Gastroesophageal sphincter (tissue), 4 donors: ENCODE data around the gene TCF12. TPM values are rescaled to one million over a fixed set of nuclear protein-coding genes. Genes with fewer than 3 reads are reported as not detected.

ENCODE experiments used
- ATAC-seq: fragments of 150-250 bp; one replicate; pipeline ENCODE4 v1.9.1; 2016; ENCODE audit warnings: mild to moderate bottlenecking, moderate library complexity
- H3K27ac ChIP-seq, 4 donors: fragments of 200-600 bp; sonication (generic) in 3 of 4; 1 replicate in 3 of 4; 2 replicates in 1 of 4; pipeline ENCODE4 v1.5.1; 2016 to 2019
- H3K27me3 ChIP-seq: fragments of 200-600 bp; sonication (generic); one replicate; pipeline ENCODE4 v1.5.1; 2019
- H3K36me3 ChIP-seq, 2 donors: fragments of 200-600 bp; sonication (generic); one replicate each; pipeline ENCODE4 v1.5.1; 2019; ENCODE audit warnings: control low read depth in 1 of 2
- H3K4me1 ChIP-seq, 3 donors: fragments of 200-600 bp; sonication (generic); 1 replicate in 2 of 3; 2 replicates in 1 of 3; pipeline ENCODE4 v1.5.1; 2016 to 2019; ENCODE audit warnings: control low read depth in 2 of 3
- H3K4me3 ChIP-seq, 2 donors: fragments of 200-600 bp; sonication (generic); one replicate each; pipeline ENCODE4 v1.5.1; 2019; ENCODE audit warnings: mild to moderate bottlenecking in 1 of 2, moderate library complexity in 1 of 2
- H3K9me3 ChIP-seq, 3 donors: fragments of 200-600 bp; sonication (generic); one replicate each; pipeline ENCODE4 v1.5.1; 2017 to 2019; ENCODE audit warnings: control low read depth in 2 of 3
- CTCF ChIP-seq, 4 experiments: fragments of 200-600 bp in 2 of 4; fragments of 450-650 bp in 2 of 4; sonication (generic) in 1 of 4; IDR thresholded peaks; one replicate each; pipeline ENCODE4 v1.5.1; 2017 to 2019; ENCODE audit warnings: antibody characterized with exemption in 4 of 4, mild to moderate bottlenecking in 2 of 4, moderate library complexity in 2 of 4
- EP300 ChIP-seq: sonication (generic); formaldehyde crosslinking; IDR thresholded peaks from one replicate; pipeline ENCODE4 v1.6.1; 2017; ENCODE audit warnings: antibody characterized with exemption, mild to moderate bottlenecking
- POLR2A ChIP-seq, 2 donors: fragments of 450-650 bp; IDR thresholded peaks; one replicate each; pipeline ENCODE4 v1.6.1; 2017; ENCODE audit warnings: antibody characterized with exemption in 2 of 2, mild to moderate bottlenecking in 2 of 2, moderate library complexity in 1 of 2
- POLR2AphosphoS5 ChIP-seq: sonication (generic); formaldehyde crosslinking; IDR thresholded peaks from one replicate; pipeline ENCODE4 v1.6.1; 2017; ENCODE audit warnings: antibody characterized with exemption
- WGBS, 2 donors: methylation state at CpG; one replicate each; pipeline ENCODE4 v1.1.5; 2018; ENCODE audit warnings: low coverage in 1 of 2; 5-methylcytosine and 5-hydroxymethylcytosine counted together
- total RNA-seq, 4 donors: library from RNA; depleted of rRNA; stranded (reverse); fragments of >200 nt; gene quantifications; one replicate each; pipeline ENCODE4 v1.1.0, GENCODE V29; 2016

The TCF12 gene
- total RNA-seq, 4 donors from 2014 or later: 78.1 to 194 (median 154) TPM

DNA sequence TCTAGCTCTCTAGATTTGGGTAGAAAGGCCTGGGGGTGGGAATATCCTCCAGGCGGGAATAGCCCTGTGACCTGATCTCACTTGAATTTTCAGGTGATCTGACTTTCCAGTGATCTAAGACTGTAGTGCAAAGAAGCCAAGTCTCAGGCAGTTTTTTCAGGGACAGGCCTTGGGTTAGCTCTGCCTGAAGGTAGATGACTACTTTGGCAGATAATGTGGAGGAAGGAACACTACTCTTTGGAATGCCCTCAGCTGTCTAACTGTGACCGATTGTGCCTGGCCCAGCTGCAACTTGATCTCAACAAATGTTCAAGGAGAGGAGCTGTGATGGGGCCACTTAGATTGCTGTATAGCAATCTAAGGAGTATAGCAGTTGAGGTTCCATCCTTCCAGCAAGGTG is 193.7 kb downstream of the TCF12 start:
- peaks cover 0 to 37% (median 8%) of the 10 kb centered on the region in 3 donors for H3K4me1 ChIP-seq
- H3K9me3 ChIP-seq: no peaks in the 10 kb centered on the region
- H3K27ac ChIP-seq: no peak overlapping the region
- no peak for ATAC-seq
- no peaks in the 10 kb centered on the region for H3K36me3 ChIP-seq
- WGBS, 2 donors: 50 to 83% methylated on average over 2 of the region's 2 CpGs
- no peak overlapping the region for H3K4me3 ChIP-seq
- TF ChIP-seq EP300 (no peak), POLR2AphosphoS5 (no peak), CTCF (IDR thresholded peaks at IDR 0.05) (no peak), POLR2A (IDR thresholded peaks at IDR 0.05) (no peak)
- H3K27me3 ChIP-seq: no peaks in the 10 kb centered on the region

DNA sequence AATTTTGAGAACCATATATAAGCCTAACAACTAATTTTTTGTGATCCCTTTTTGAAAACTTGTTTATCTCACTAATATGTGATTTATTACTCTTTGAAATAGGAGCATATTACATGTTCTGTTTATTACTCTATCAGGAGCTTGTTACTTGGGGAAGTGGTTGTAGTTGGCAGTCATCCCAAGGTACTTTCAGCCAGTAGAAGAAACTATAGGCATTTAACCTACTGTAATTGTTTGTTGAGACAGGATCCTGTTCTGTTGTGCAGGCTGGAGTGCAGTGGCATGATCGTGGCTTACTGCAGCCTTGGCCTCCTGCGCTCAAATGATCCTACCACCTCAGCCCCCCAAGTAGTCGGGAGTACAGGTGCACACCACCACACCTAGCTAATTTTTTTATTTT is 195.6 kb downstream of the TCF12 start:
- Histone ChIP-seq H3K36me3 (no peaks in the 10 kb centered on the region), H3K27me3 (no peaks in the 10 kb centered on the region), H3K4me3 (no peak overlapping the region), H3K9me3 (no peaks in the 10 kb centered on the region), H3K27ac (no peak overlapping the region), H3K4me1 (peaks cover 6 to 56% (median 8%) of the 10 kb centered on the region in 3 donors)
- TF ChIP-seq EP300: no peak
- TF ChIP-seq CTCF (IDR thresholded peaks at IDR 0.05): no peak
- TF ChIP-seq POLR2AphosphoS5: no peak
- TF ChIP-seq POLR2A (IDR thresholded peaks at IDR 0.05): no peak
- no peak for ATAC-seq
- 60 to 74% methylated on average over 1 to 3 of the region's 3 CpGs for WGBS, 2 donors

- Histone ChIP-seq H3K27ac (no peak overlapping the region), H3K27me3 (no peaks in the 10 kb centered on the region), H3K9me3 (no peaks in the 10 kb centered on the region), H3K36me3 (no peaks in the 10 kb centered on the region), H3K4me3 (no peak overlapping the region), H3K4me1 (peaks cover 0 to 47% (median 6%) of the 10 kb centered on the region in 3 donors)
- TF ChIP-seq CTCF (IDR thresholded peaks at IDR 0.05) (no peak), POLR2AphosphoS5 (no peak)
- WGBS, 2 donors: 44 to 54% methylated on average over 2 of the region's 2 CpGs
- ATAC-seq: no peak
Measured at GRCh38 chr15:57118013-57118799, 199.8 kb downstream of the TCF12 start.

DNA sequence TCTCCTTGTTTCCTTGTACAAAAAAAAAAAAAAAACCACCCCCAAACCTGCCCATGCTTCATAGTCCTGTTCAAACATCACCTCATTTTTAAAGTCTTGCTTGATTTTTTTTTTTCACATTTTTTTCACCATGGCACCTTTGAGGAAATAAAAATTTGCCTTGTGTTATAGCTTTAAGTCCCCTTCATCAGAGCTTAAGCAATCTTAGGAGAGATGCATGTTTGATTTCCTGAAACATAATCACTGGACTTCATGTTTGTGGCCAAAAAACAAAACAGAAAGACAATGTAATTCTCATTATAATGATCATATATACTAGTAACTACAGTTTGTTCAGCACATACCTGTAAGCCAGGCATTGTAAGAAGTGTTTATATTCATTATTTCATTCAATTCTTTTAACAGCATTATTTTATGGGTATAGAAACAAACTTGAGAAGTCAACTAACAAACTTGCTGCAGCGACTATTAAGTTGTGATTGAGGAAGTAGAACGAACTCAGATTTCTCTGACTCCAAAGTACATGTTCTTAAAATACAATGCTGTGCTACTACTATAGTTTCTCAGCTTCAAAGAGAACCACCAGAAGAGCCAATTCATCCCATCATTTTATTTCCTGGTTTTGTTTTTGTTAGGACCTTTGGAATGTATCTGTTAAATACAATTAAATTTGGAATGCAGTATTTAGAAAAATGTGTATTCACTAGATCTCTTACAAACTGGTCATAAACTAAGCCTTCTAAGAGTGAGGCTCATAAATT is 203.8 kb downstream of the TCF12 start:
- H3K27me3 ChIP-seq: no peaks in the 10 kb centered on the region
- 60 to 71% methylated on average over 2 of the region's 2 CpGs for WGBS, 2 donors
- peaks cover 0 to 32% (median 6%) of the 10 kb centered on the region in 3 donors for H3K4me1 ChIP-seq
- TF ChIP-seq POLR2AphosphoS5 (no peak), CTCF (IDR thresholded peaks at IDR 0.05) (no peak), POLR2A (IDR thresholded peaks at IDR 0.05) (no peak), EP300 (no peak)
- no peaks in the 10 kb centered on the region for H3K9me3 ChIP-seq
- no peak overlapping the region for H3K27ac ChIP-seq
- no peaks in the 10 kb centered on the region for H3K36me3 ChIP-seq
- ATAC-seq: no peak
- H3K4me3 ChIP-seq: no peak overlapping the region
